GM12878 (cell line): Measurements from ENCODE around the gene SYCP2. TPM values are rescaled to one million over a fixed set of nuclear protein-coding genes. Genes with fewer than 3 reads are reported as not detected.

ENCODE experiments used
- ATAC-seq: fragments of 200-7000 bp; cut with Tn5 transposase; 3 replicates; pipeline ENCODE4 v1.9.1; 2020; ENCODE audit warnings: mild to moderate bottlenecking, moderate library complexity
- BruUV-seq: library from RNA; stranded (reverse); fragments of 400-500 nt; replicated peaks from 2 replicates; lab custom pipeline; 2021; lab: Mats Ljungman, UMichigan
- CTCF ChIA-PET: fragments of 300-600 bp; sonication (Branson Sonifier 250); formaldehyde crosslinking; extraction: SDS; loops from one replicate; lab custom pipeline; 2021; ENCODE audit warnings: inconsistent platforms; lab: Yijun Ruan, JAX
- POLR2A ChIA-PET: fragments of 350-600 bp; formaldehyde crosslinking; extraction: SDS; loops from one replicate; lab custom pipeline; 2021; ENCODE audit warnings: inconsistent platforms; lab: Charles Lee
- RAD21 ChIA-PET: fragments of 300-600 bp; sonication (Branson Sonifier 250); formaldehyde crosslinking; loops from one replicate; lab custom pipeline; 2023; ENCODE audit warnings: antibody characterized with exemption; ENCODE audit not compliant: unreplicated experiment; lab: Charles Lee
- SMC1A ChIA-PET: fragments of 300-600 bp; sonication (Branson Sonifier 250); formaldehyde crosslinking; loops from one replicate; lab custom pipeline; 2023; ENCODE audit not compliant: unreplicated experiment, uncharacterized antibody; lab: Charles Lee
- DNase-seq: peaks from one replicate; pipeline ENCODE4 v3.0.0-alpha.2; 2011; ENCODE audit warnings: low read depth, low spot score
- FAIRE-seq: peaks from 3 replicates; lab custom pipeline; 2011; peaks lifted over from hg19 to GRCh38; lab: Jason Lieb, UNC
- H2AFZ ChIP-seq: 2 replicates; pipeline ENCODE4 v1.6.0; 2011; ENCODE audit warnings: low read depth, low read length, control low read depth; ENCODE audit not compliant: control insufficient read depth
- H3K27ac ChIP-seq: 2 replicates; pipeline ENCODE4 v1.5.1; 2011; ENCODE audit warnings: control low read depth; ENCODE audit not compliant: control insufficient read depth, insufficient read depth
- H3K27me3 ChIP-seq, 2 experiments: replicated peaks in 1 of 2; 2 replicates each; pipeline versions ENCODE4 v1.6.0 to v1.6.1; 2011; ENCODE audit warnings: low read length in 1 of 2; ENCODE audit not compliant: control insufficient read depth in 2 of 2, insufficient read depth in 2 of 2
- H3K36me3 ChIP-seq, 2 experiments: 2 replicates each; pipeline ENCODE4 v1.5.1; 2011; ENCODE audit warnings: low read length in 1 of 2; ENCODE audit not compliant: control insufficient read depth in 2 of 2, insufficient read depth in 2 of 2
- H3K4me1 ChIP-seq: 2 replicates; pipeline ENCODE4 v1.6.1; 2011; ENCODE audit warnings: mild to moderate bottlenecking, low read length, moderate library complexity, mixed read lengths; ENCODE audit not compliant: control insufficient read depth, insufficient read depth
- H3K4me2 ChIP-seq: 2 replicates; pipeline ENCODE4 v1.6.0; 2011; ENCODE audit warnings: control low read depth; ENCODE audit not compliant: control insufficient read depth, insufficient read depth
- H3K4me3 ChIP-seq: fragments of 200-600 bp; sonication (generic); 2 replicates; pipeline ENCODE4 v1.5.1; 2016
- H3K79me2 ChIP-seq: 2 replicates; pipeline ENCODE4 v1.6.0; 2011; ENCODE audit warnings: low read length; ENCODE audit not compliant: control insufficient read depth, insufficient read depth
- H3K9ac ChIP-seq: 2 replicates; pipeline ENCODE4 v1.8.0; 2011; ENCODE audit warnings: low read length, control low read depth, mixed read lengths; ENCODE audit not compliant: control insufficient read depth, insufficient read depth
- H3K9me3 ChIP-seq: replicated peaks from 3 replicates; pipeline ENCODE4 v1.5.1; 2011; ENCODE audit warnings: mild to moderate bottlenecking, low read length; ENCODE audit not compliant: control insufficient read depth, insufficient read depth
- H4K20me1 ChIP-seq: 2 replicates; pipeline ENCODE4 v1.6.0; 2011; ENCODE audit not compliant: control insufficient read depth, insufficient read depth
- CBX3 ChIP-seq: fragments of 200-600 bp; sonication (generic); IDR thresholded peaks from 2 replicates; pipeline ENCODE4 v1.6.1; 2016; ENCODE audit warnings: low read depth, borderline replicate concordance
- KAT2A ChIP-seq: conservative IDR thresholded peaks from 2 replicates; pipeline ENCODE4 v1.6.1; 2011; ENCODE audit warnings: low read depth, low read length; ENCODE audit not compliant: control insufficient read depth
- KDM1A ChIP-seq: fragments of 200-600 bp; sonication (generic); IDR thresholded peaks from 2 replicates; pipeline ENCODE4 v1.6.1; 2016; ENCODE audit warnings: borderline replicate concordance
- MTA3 ChIP-seq: IDR thresholded peaks from 2 replicates; pipeline ENCODE4 v1.6.1; 2012; ENCODE audit warnings: low read length, inconsistent platforms, borderline replicate concordance
- MXI1 ChIP-seq: fragments of 150-350 bp; IDR thresholded peaks from 2 replicates; pipeline ENCODE4 v1.6.1; 2011; ENCODE audit warnings: low read depth, mild to moderate bottlenecking, inconsistent platforms, low read length, improper control_type of control experiment
- SUPT20H ChIP-seq: IDR thresholded peaks from 2 replicates; pipeline ENCODE4 v1.6.1; 2011; ENCODE audit warnings: low read depth, mild to moderate bottlenecking, low read length, moderate library complexity, borderline replicate concordance; ENCODE audit not compliant: control insufficient read depth
- TCF12 ChIP-seq: IDR thresholded peaks from 2 replicates; pipeline ENCODE4 v1.6.1; 2011; ENCODE audit warnings: low read depth, mild to moderate bottlenecking, low read length
- TCF3 ChIP-seq: IDR thresholded peaks from 2 replicates; pipeline ENCODE4 v1.6.1; 2012; ENCODE audit warnings: low read depth, mild to moderate bottlenecking, low read length, borderline replicate concordance; ENCODE audit not compliant: insufficient read depth
- USF1 ChIP-seq: IDR thresholded peaks from 2 replicates; pipeline ENCODE4 v1.6.1; 2011; ENCODE audit warnings: borderline replicate concordance, low read depth, mild to moderate bottlenecking, moderate library complexity, mixed read lengths, low read length; ENCODE audit not compliant: insufficient read depth; ENCODE audit errors: extremely low read length
- WGBS: methylation state at CpG from one replicate; pipeline ENCODE4 v1.1.6; 2016; ENCODE audit warnings: low lambda C conversion rate; ENCODE audit not compliant: insufficient replicate concordance, insufficient coverage; ENCODE audit errors: missing lambda C conversion rate; 5-methylcytosine and 5-hydroxymethylcytosine counted together
- in situ Hi-C: fragments of 300-500 bp; cut with MboI; formaldehyde crosslinking; loops from 9 replicates; pipeline ENCODE4 v1.14.3; 2018; ENCODE audit warnings: mixed read lengths
- intact Hi-C: fragments of 100-400 bp; cut with micrococcal nuclease; formaldehyde crosslinking; loops from one replicate; pipeline ENCODE4 v1.14.2; 2022; ENCODE audit not compliant: unreplicated experiment
- polyA plus RNA-seq, 11 experiments: library from polyadenylated mRNA; depleted of rRNA in 4 of 11; unstranded in 6 of 11; stranded (reverse) in 5 of 11; fragments of >200 nt; fragmentation: Nextera tagmentation in 4 of 11; fragmentation: Illumina TruSeq in 1 of 11; extraction: Ambion mirVana in 4 of 11; extraction: Trizol in 1 of 11; gene quantifications; 1 replicate in 1 of 11; 2 replicates in 10 of 11; pipeline versions ENCODE4 v1.2.1 to v1.2.3, GENCODE V29; 2011 to 2016; ENCODE audit warnings: inconsistent platforms in 2 of 11, missing spikeins in 2 of 11, low read depth in 1 of 11
- total RNA-seq, 4 experiments: library from RNA; depleted of rRNA in 3 of 4; stranded (reverse); fragments of >200 nt in 3 of 4; fragmentation: Illumina TruSeq in 1 of 4; extraction: Trizol in 1 of 4; gene quantifications; 2 replicates each; pipeline versions ENCODE4 v1.2.1 to v1.2.3, GENCODE V29; 2013 to 2021
- TF ChIP-seq, protein P1 (sequence below): fragments of 150-350 bp; IDR thresholded peaks from 2 replicates; pipeline ENCODE4 v1.6.1; 2016; ENCODE audit warnings: low read depth, low read length

The SYCP2 gene
- total and polyA plus RNA-seq, 10 of the 15 experiments (the other 5 are each of a cell fraction or from before 2014, with no cell fraction given), result 0.01 to 0.18 (median 0.09) TPM; not detected in 2

GRCh38 chr20:59949911-59950310 is 16.5 kb upstream of the SYCP2 start:
- BruUV-seq, result no TSS peak
- in situ Hi-C loops, result no loop called here
- DNase-seq (no peak), ATAC-seq (no peak), FAIRE-seq (no peak)
- no peak for TF ChIP-seq TCF12
- no peak for TF ChIP-seq USF1
- TF ChIP-seq MTA3, result no peak
- TF ChIP-seq CBX3, result no peak
- TF ChIP-seq KAT2A, result no peak
- no peak for TF ChIP-seq MXI1
- TF ChIP-seq SUPT20H, result no peak
- TF ChIP-seq TCF3, result no peak
- TF ChIP-seq KDM1A, result no peak
- TF ChIP-seq, protein P1, sequence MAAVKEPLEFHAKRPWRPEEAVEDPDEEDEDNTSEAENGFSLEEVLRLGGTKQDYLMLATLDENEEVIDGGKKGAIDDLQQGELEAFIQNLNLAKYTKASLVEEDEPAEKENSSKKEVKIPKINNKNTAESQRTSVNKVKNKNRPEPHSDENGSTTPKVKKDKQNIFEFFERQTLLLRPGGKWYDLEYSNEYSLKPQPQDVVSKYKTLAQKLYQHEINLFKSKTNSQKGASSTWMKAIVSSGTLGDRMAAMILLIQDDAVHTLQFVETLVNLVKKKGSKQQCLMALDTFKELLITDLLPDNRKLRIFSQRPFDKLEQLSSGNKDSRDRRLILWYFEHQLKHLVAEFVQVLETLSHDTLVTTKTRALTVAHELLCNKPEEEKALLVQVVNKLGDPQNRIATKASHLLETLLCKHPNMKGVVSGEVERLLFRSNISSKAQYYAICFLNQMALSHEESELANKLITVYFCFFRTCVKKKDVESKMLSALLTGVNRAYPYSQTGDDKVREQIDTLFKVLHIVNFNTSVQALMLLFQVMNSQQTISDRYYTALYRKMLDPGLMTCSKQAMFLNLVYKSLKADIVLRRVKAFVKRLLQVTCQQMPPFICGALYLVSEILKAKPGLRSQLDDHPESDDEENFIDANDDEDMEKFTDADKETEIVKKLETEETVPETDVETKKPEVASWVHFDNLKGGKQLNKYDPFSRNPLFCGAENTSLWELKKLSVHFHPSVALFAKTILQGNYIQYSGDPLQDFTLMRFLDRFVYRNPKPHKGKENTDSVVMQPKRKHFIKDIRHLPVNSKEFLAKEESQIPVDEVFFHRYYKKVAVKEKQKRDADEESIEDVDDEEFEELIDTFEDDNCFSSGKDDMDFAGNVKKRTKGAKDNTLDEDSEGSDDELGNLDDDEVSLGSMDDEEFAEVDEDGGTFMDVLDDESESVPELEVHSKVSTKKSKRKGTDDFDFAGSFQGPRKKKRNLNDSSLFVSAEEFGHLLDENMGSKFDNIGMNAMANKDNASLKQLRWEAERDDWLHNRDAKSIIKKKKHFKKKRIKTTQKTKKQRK, result no peak
- H3K9me3 ChIP-seq, result no peaks in the 10 kb centered on the region
- WGBS, result 82% methylated on average over 6 of the region's 6 CpGs
- ChIA-PET CTCF (interaction anchor here (0.7 to 12.8 kb wide), 13 partner anchors 9 to 782 kb away, joined by 3 to 173 read pairs (median 4); partner anchors contain the start of genes CDH26, FAM217B, PPP1R3D and SYCP2), RAD21 (interaction anchor here (1.2 kb wide), 1 partner anchor 10 kb away, joined by 4 read pairs; the partner anchor contains the start of genes FAM217B and PPP1R3D), POLR2A (no interaction called here), SMC1A (interaction anchor here (1.1 to 1.9 kb wide), 3 partner anchors 10 to 63 kb away, joined by 3 to 8 read pairs (median 3); partner anchors contain the start of genes FAM217B and PPP1R3D)
- peaks cover 6% of the 10 kb centered on the region for H3K4me1 ChIP-seq
- no peaks in the 10 kb centered on the region for H3K27me3 ChIP-seq
- no peak overlapping the region for H2AFZ ChIP-seq
- no peaks in the 10 kb centered on the region for H3K79me2 ChIP-seq
- H3K9ac ChIP-seq, result no peak overlapping the region
- no peaks in the 10 kb centered on the region for H4K20me1 ChIP-seq
- no peak overlapping the region for H3K4me3 ChIP-seq
- no peak overlapping the region for H3K4me2 ChIP-seq
- H3K27ac ChIP-seq, result no peak overlapping the region
- intact Hi-C loops, result loop anchor here (10.0 kb wide), 1 partner anchor 105 kb away; no protein-coding TSS in a partner anchor
- no peaks in the 10 kb centered on the region; a peak in 1 of 4 replicates for H3K36me3 ChIP-seq
